Measurements from ENCODE around the gene ASCC3.
"Not testable (repeated sequence)": the region's sequence is repeated elsewhere in the genome, so short reads cannot be mapped to it uniquely, and the experiment has no call there.

The ASCC3 gene

DNA sequence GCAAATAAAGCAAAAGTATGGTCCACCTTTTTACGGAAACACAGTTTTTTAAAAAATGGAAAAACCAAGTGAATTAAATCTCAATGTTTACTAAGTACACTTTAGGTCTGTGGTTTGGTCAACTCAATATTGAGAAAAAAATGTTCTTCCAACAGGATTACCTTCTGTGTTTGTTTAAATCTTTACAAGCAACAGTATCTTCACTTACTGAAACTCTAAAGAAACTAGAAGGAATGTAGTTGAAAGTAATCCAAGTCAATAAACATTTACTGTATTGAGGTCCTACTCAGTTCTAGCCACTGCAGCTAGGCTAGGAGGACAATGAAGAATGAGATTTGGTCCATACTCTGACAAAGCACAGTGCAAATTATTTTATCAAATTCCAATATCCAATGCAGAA, 80.1 kb downstream of the ASCC3 start:
- Mint-ChIP-seq H3K9me3 (no peaks in the 10 kb centered on the region), H3K36me3 (ENCODE audit: low read depth) (peaks cover 75% of the 10 kb centered on the region), H3K27me3 (no peaks in the 10 kb centered on the region), H3K4me3 (no peak overlapping the region), H3K4me1 (ENCODE audit: low read depth) (peaks cover 1% of the 10 kb centered on the region), H3K27ac (no peak overlapping the region)
- DNase-seq: no peak

GRCh38 chr6:100796049-100796823, 84.9 kb downstream of the ASCC3 start:
- no peaks in the 10 kb centered on the region for H3K27me3 Mint-ChIP-seq
- no peak overlapping the region for H3K27ac Mint-ChIP-seq
- H3K4me3 Mint-ChIP-seq: no peak overlapping the region
- no peaks in the 10 kb centered on the region for H3K9me3 Mint-ChIP-seq
- no peak for DNase-seq
- peaks cover 77% of the 10 kb centered on the region for H3K36me3 Mint-ChIP-seq (ENCODE audit: low read depth)
- peaks cover 1% of the 10 kb centered on the region for H3K4me1 Mint-ChIP-seq (ENCODE audit: low read depth)

- H3K4me3 Mint-ChIP-seq: no peak overlapping the region
- no peak overlapping the region for H3K27ac Mint-ChIP-seq
- DNase-seq: no peak
- H3K27me3 Mint-ChIP-seq: no peaks in the 10 kb centered on the region
- no peaks in the 10 kb centered on the region for H3K9me3 Mint-ChIP-seq
- peaks cover 5% of the 10 kb centered on the region for H3K4me1 Mint-ChIP-seq (ENCODE audit: low read depth)
- peaks cover 74% of the 10 kb centered on the region for H3K36me3 Mint-ChIP-seq (ENCODE audit: low read depth)
These were observed 91.0 kb downstream of the ASCC3 start for GRCh38 chr6:100790084-100790483.

GRCh38 chr6:100785982-100786381, 95.1 kb downstream of the ASCC3 start:
- no peak overlapping the region for H3K27ac Mint-ChIP-seq
- no peak overlapping the region for H3K4me3 Mint-ChIP-seq
- peaks cover 59% of the 10 kb centered on the region for H3K36me3 Mint-ChIP-seq (ENCODE audit: low read depth)
- peaks cover 3% of the 10 kb centered on the region for H3K4me1 Mint-ChIP-seq (ENCODE audit: low read depth)
- no peak for DNase-seq
- H3K9me3 Mint-ChIP-seq: no peaks in the 10 kb centered on the region
- no peaks in the 10 kb centered on the region for H3K27me3 Mint-ChIP-seq

- H3K4me3 Mint-ChIP-seq: no peak overlapping the region
- no peaks in the 10 kb centered on the region for H3K4me1 Mint-ChIP-seq (ENCODE audit: low read depth)
- H3K36me3 Mint-ChIP-seq (ENCODE audit: low read depth): peaks cover 24% of the 10 kb centered on the region
- DNase-seq: no peak
- H3K27ac Mint-ChIP-seq: no peak overlapping the region
- H3K27me3 Mint-ChIP-seq: no peaks in the 10 kb centered on the region
- no peaks in the 10 kb centered on the region for H3K9me3 Mint-ChIP-seq
These were observed 100.5 kb downstream of the ASCC3 start for GRCh38 chr6:100780648-100781047.

GRCh38 chr6:100775667-100776066, 105.5 kb downstream of the ASCC3 start:
- no peak overlapping the region for H3K27ac Mint-ChIP-seq
- no peak overlapping the region for H3K4me3 Mint-ChIP-seq
- H3K4me1 Mint-ChIP-seq (ENCODE audit: low read depth): no peaks in the 10 kb centered on the region
- H3K27me3 Mint-ChIP-seq: no peaks in the 10 kb centered on the region
- no peak for DNase-seq
- no peaks in the 10 kb centered on the region for H3K9me3 Mint-ChIP-seq
- H3K36me3 Mint-ChIP-seq (ENCODE audit: low read depth): peaks cover 29% of the 10 kb centered on the region

DNA sequence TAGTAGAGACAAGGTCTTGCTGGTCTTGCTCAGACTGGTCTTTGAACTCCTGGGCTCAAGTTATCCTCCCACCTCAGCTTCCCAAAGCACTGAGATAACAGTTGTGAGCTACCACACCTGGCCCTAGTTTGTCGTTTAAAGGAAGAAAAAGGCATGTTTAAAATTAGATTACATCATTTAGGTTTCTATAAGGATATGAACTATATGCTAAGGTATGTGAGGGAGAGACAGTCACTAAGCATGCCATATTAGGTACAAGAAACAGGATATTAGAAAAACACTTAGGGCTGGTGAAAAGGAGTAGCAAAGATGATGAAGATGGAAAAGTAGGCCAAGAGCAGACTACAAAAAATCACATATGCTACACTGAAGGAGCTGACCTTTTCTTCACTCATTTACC, 106.4 kb downstream of the ASCC3 start:
- no peaks in the 10 kb centered on the region for H3K9me3 Mint-ChIP-seq
- H3K36me3 Mint-ChIP-seq (ENCODE audit: low read depth): peaks cover 37% of the 10 kb centered on the region
- H3K4me1 Mint-ChIP-seq (ENCODE audit: low read depth): no peaks in the 10 kb centered on the region
- no peak overlapping the region for H3K27ac Mint-ChIP-seq
- H3K27me3 Mint-ChIP-seq: no peaks in the 10 kb centered on the region
- DNase-seq: no peak
- no peak overlapping the region for H3K4me3 Mint-ChIP-seq

DNA sequence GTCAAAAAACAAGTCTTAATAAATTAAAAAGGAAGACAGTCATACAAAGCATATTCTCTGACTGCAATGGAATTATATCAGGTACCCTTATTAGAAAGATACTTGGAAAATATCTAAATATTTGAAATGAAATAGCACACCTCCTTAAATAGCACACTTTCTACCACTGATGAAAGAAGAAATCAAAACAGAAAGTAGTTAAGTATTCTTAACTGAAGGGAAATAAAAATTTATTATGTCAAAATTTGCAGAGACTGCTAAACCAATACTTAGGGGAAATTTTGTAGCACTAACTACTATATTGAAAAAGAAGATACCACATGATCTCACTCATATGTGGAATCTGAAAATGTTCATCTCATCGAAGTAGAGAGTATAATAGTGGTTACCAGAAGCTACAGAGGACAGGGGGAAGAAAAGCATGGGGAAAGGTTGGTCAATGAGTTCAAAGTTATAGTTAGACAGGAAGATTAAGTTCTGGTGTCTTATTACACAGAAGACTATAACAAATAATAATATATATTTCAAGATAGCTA, 112.2 kb downstream of the ASCC3 start:
- H3K27me3 Mint-ChIP-seq: no peaks in the 10 kb centered on the region
- no peak overlapping the region for H3K4me3 Mint-ChIP-seq
- H3K9me3 Mint-ChIP-seq: peaks cover 9% of the 10 kb centered on the region
- peaks cover 76% of the 10 kb centered on the region for H3K36me3 Mint-ChIP-seq (ENCODE audit: low read depth)
- peaks cover 2% of the 10 kb centered on the region for H3K4me1 Mint-ChIP-seq (ENCODE audit: low read depth)
- no peak overlapping the region for H3K27ac Mint-ChIP-seq
- DNase-seq: no peak

DNA sequence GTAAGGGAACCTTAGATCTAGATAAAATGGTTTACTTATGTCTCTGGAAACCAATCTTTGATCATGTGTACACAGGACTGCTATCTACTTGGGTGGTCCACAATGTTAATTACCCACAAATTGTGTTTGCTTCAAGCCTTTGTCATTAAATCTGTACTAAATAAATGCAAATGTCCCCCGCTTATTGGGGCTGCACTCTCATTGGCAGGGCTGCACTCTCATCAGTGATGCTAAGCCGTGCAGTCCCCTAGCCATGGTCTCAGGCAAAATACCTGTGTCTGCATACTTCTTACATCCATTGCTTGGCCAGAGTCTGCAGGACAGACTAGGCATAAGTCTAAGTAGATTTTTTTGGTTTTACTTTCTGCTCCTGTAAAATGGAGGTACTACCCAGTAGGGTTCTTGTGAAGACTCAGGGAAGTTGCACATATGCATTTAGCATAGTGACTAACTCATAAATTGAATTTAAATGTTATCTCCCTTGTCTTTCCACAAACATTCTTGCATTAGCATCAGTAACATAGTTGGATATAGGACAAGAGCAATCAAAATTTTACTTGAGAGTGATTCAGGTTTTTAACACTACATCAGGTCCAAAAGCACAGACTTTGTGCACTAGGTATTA, 117.4 kb downstream of the ASCC3 start:
- peaks cover 98% of the 10 kb centered on the region for H3K36me3 Mint-ChIP-seq (ENCODE audit: low read depth)
- no peak for DNase-seq
- no peaks in the 10 kb centered on the region for H3K4me1 Mint-ChIP-seq (ENCODE audit: low read depth)
- peaks cover 18% of the 10 kb centered on the region for H3K9me3 Mint-ChIP-seq
- no peaks in the 10 kb centered on the region for H3K27me3 Mint-ChIP-seq
- no peak overlapping the region for H3K4me3 Mint-ChIP-seq
- H3K27ac Mint-ChIP-seq: no peak overlapping the region

DNA sequence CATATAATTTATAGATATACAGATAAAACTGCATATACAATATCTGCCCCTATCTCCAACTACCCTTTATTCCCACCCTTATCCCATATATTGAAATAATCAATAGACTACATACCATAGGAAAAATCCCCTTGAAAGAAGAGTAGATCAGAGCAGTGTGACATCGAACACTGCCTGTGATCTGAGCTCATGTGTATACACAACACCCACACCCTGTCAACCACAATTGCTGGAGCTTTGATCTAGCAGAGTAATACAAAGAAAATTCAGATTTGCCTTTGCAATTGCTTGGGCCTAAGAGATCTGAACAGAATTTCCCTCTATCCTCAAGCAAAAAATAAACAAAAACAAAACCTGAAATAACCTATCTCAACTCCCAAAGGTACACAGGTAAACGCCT, 119.3 kb downstream of the ASCC3 start:
- H3K4me1 Mint-ChIP-seq (ENCODE audit: low read depth): no peaks in the 10 kb centered on the region
- no peak for DNase-seq
- H3K27me3 Mint-ChIP-seq: no peaks in the 10 kb centered on the region
- H3K27ac Mint-ChIP-seq: no peak overlapping the region
- H3K9me3 Mint-ChIP-seq: peaks cover 18% of the 10 kb centered on the region
- H3K36me3 Mint-ChIP-seq (ENCODE audit: low read depth): peaks cover 99% of the 10 kb centered on the region
- no peak overlapping the region for H3K4me3 Mint-ChIP-seq

DNA sequence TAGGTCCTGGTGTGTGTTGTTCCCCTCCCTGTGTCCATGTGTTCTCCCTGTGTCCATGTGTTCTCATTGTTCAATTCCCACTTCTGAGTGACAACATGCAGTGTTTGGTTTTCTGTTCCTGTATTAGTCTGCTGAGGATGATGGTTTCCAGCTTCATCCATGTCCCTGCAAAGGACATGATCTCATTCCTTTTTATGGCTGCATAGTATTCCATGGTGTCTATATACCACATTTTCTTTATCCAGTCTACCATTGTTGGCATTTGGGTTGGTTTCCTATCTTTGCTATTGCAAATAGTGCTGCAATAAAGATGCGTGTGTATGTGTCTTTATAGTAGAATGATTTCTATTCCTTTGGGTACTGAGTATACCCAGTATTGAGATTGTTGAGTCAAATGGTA, 122.7 kb downstream of the ASCC3 start:
- DNase-seq; H3K4me3 Mint-ChIP-seq; H3K27me3 Mint-ChIP-seq; H3K27ac Mint-ChIP-seq; H3K9me3 Mint-ChIP-seq; H3K4me1 Mint-ChIP-seq (ENCODE audit: low read depth): not testable (repeated sequence)
- peaks cover 84% of the 10 kb centered on the region for H3K36me3 Mint-ChIP-seq (ENCODE audit: low read depth)

DNA sequence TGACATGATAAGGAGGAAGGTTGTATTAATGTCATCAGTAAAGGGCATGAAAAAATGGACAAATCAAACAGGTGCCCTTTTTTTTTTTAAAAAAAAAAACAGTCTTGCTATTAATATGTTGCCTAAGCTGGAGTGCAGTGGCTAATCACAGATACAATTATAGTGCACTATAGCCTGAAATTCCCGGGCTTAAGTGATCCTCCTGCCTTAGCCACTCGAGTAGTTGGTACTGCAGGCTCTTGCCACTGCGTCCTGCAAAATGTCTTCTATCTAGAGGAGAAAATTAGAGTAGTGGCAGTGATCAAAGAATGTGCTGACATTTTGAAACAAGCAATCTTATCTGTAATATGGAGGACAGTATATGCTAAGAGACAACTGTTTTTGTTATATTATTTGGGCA, 127.7 kb downstream of the ASCC3 start:
- Mint-ChIP-seq H3K4me1 (ENCODE audit: low read depth) (no peaks in the 10 kb centered on the region), H3K9me3 (no peaks in the 10 kb centered on the region), H3K27me3 (no peaks in the 10 kb centered on the region), H3K36me3 (ENCODE audit: low read depth) (peaks cover 58% of the 10 kb centered on the region), H3K27ac (no peak overlapping the region), H3K4me3 (no peak overlapping the region)
- no peak for DNase-seq

- Mint-ChIP-seq H3K36me3 (ENCODE audit: low read depth) (peaks cover 54% of the 10 kb centered on the region), H3K27ac (no peak overlapping the region), H3K4me1 (ENCODE audit: low read depth) (no peaks in the 10 kb centered on the region), H3K4me3 (no peak overlapping the region), H3K27me3 (no peaks in the 10 kb centered on the region), H3K9me3 (no peaks in the 10 kb centered on the region)
- DNase-seq: no peak
These were observed 129.5 kb downstream of the ASCC3 start for GRCh38 chr6:100751590-100751989.

DNA sequence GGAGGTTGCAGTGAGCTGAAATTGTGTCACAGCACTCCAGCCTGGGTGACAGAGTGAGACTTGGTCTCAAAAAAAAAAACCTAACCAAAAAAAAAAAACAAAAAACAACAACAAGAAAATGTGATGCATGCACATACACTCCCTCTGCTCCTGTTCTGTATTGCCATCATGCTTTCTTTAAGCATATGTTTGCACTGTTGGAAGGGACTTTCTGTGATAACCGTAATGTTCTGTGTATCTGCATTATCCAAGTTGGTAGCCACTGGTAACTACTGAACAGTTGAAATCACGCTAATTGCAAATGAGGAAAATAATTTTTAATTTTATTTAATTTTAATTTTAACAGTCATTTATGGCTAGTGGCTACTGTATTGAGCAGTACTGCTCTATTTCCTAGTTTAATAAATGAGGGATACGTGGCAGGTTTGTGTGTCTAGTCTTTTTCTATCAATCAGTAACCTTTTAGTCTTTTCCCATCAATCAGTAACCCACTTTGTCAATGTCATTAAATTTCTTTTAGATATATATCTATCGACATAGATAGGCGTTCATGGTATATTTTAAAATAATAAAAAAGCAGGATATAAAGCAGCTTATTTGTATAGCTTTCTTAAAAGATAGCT, 135.6 kb downstream of the ASCC3 start:
- Mint-ChIP-seq H3K4me3 (no peak overlapping the region), H3K27me3 (no peaks in the 10 kb centered on the region), H3K36me3 (ENCODE audit: low read depth) (peaks cover 49% of the 10 kb centered on the region), H3K9me3 (peaks cover 11% of the 10 kb centered on the region), H3K27ac (no peak overlapping the region), H3K4me1 (ENCODE audit: low read depth) (no peaks in the 10 kb centered on the region)
- no peak for DNase-seq

GRCh38 chr6:100740439-100740838, 140.7 kb downstream of the ASCC3 start:
- Mint-ChIP-seq H3K27ac (no peak overlapping the region), H3K27me3 (no peaks in the 10 kb centered on the region), H3K4me1 (ENCODE audit: low read depth) (peaks cover 12% of the 10 kb centered on the region), H3K9me3 (peaks cover 15% of the 10 kb centered on the region), H3K4me3 (no peak overlapping the region), H3K36me3 (ENCODE audit: low read depth) (peaks cover 41% of the 10 kb centered on the region)
- no peak for DNase-seq
